GM23338 (cell line): ENCODE data around the gene TIMP4. TPM values are rescaled to one million over a fixed set of nuclear protein-coding genes. Genes with fewer than 3 reads are reported as not detected.

Experiments used
- ATAC-seq: fragments of 200-7000 bp; cut with Tn5 transposase; 3 replicates; pipeline ENCODE4 v1.9.1; 2020
- DNase-seq: peaks from one replicate; pipeline ENCODE4 v3.0.0-alpha.2; 2015; ENCODE audit warnings: low spot score
- H2AFZ ChIP-seq: fragments of 200-600 bp; sonication (generic); 2 replicates; pipeline ENCODE4 v1.8.0; 2016; ENCODE audit warnings: antibody characterized with exemption, mild to moderate bottlenecking, moderate library complexity
- H3F3A ChIP-seq: fragments of 200-600 bp; sonication (generic); replicated peaks from 2 replicates; pipeline ENCODE4 v1.8.0; 2017; ENCODE audit warnings: antibody characterized with exemption, mixed run types, low read depth
- H3K27ac ChIP-seq: fragments of 200-600 bp; sonication (generic); 2 replicates; pipeline ENCODE4 v1.6.1; 2016; ENCODE audit warnings: low read depth
- H3K27me3 ChIP-seq: fragments of 200-600 bp; sonication (generic); 2 replicates; pipeline ENCODE4 v1.8.0; 2016; ENCODE audit warnings: mild to moderate bottlenecking, mixed run types, moderate library complexity; ENCODE audit not compliant: insufficient read depth
- H3K36me3 ChIP-seq: fragments of 200-600 bp; sonication (generic); 2 replicates; pipeline ENCODE4 v1.8.0; 2016; ENCODE audit warnings: mild to moderate bottlenecking; ENCODE audit not compliant: insufficient read depth
- H3K4me1 ChIP-seq: fragments of 200-600 bp; sonication (generic); 2 replicates; pipeline ENCODE4 v1.8.0; 2016; ENCODE audit warnings: mild to moderate bottlenecking, moderate library complexity; ENCODE audit not compliant: insufficient read depth
- H3K4me2 ChIP-seq: fragments of 200-600 bp; sonication (generic); 2 replicates; pipeline ENCODE4 v1.7.1; 2017; ENCODE audit warnings: mixed run types
- H3K4me3 ChIP-seq: fragments of 200-600 bp; sonication (generic); 2 replicates; pipeline ENCODE4 v1.6.1; 2016; ENCODE audit warnings: mixed run types
- H3K79me2 ChIP-seq: fragments of 200-600 bp; sonication (generic); replicated peaks from 2 replicates; pipeline ENCODE4 v1.8.0; 2017; ENCODE audit warnings: mild to moderate bottlenecking; ENCODE audit not compliant: insufficient read depth
- H3K9me2 ChIP-seq: fragments of 200-600 bp; sonication (generic); 2 replicates; pipeline ENCODE4 v1.8.0; 2017; ENCODE audit not compliant: insufficient read depth
- H4K20me1 ChIP-seq: fragments of 200-600 bp; sonication (generic); replicated peaks from 2 replicates; pipeline ENCODE4 v1.8.0; 2017; ENCODE audit warnings: mild to moderate bottlenecking; ENCODE audit not compliant: insufficient read depth
- H3K27ac Mint-ChIP-seq: 2 replicates; pipeline ENCODE4 v1.8.0; 2020; ENCODE audit warnings: inconsistent platforms, mild to moderate bottlenecking, moderate library complexity, mixed read lengths
- H3K27me3 Mint-ChIP-seq: 3 replicates; pipeline ENCODE4 v1.8.0; 2022; ENCODE audit warnings: low read depth, mild to moderate bottlenecking, moderate library complexity, mixed read lengths, inconsistent platforms; ENCODE audit not compliant: insufficient read depth, poor library complexity
- H3K36me3 Mint-ChIP-seq: 3 replicates; pipeline ENCODE4 v1.8.0; 2021; ENCODE audit warnings: low read depth, mild to moderate bottlenecking, inconsistent platforms, moderate library complexity, mixed read lengths
- H3K4me1 Mint-ChIP-seq: 3 replicates; pipeline ENCODE4 v1.8.0; 2020; ENCODE audit warnings: mild to moderate bottlenecking, inconsistent platforms, mixed read lengths
- H3K4me3 Mint-ChIP-seq: 3 replicates; pipeline ENCODE4 v1.8.0; 2021; ENCODE audit warnings: moderate library complexity, mild to moderate bottlenecking, inconsistent platforms, mixed read lengths
- H3K9me3 Mint-ChIP-seq: 3 replicates; pipeline ENCODE4 v1.8.0; 2020; ENCODE audit warnings: moderate library complexity, mild to moderate bottlenecking, inconsistent platforms, mixed read lengths
- CREB1 ChIP-seq: fragments of 250-450 bp; sonication (Bioruptor Pico); IDR thresholded peaks from 2 replicates; pipeline ENCODE4 v1.5.0; 2020; ENCODE audit warnings: low read depth, mild to moderate bottlenecking, moderate library complexity
- CTCF ChIP-seq, 2 experiments: fragments of 200-600 bp in 1 of 2; sonication (generic) in 1 of 2; conservative IDR thresholded peaks; 2 replicates each; pipeline versions ENCODE4 v1.5.1 to v1.6.1; 2016 to 2017; ENCODE audit warnings: antibody characterized with exemption in 2 of 2, low read depth in 2 of 2, mild to moderate bottlenecking in 2 of 2, moderate library complexity in 1 of 2
- ETS1 ChIP-seq: IDR thresholded peaks from 2 replicates; pipeline ENCODE4 v1.6.1; 2016; ENCODE audit warnings: antibody characterized with exemption
- EZH2 ChIP-seq: fragments of 200-600 bp; sonication (generic); IDR thresholded peaks from one replicate; pipeline ENCODE4 v1.8.0; 2017; ENCODE audit warnings: antibody characterized with exemption, mild to moderate bottlenecking, low read depth; ENCODE audit not compliant: unreplicated experiment
- EZH2phosphoT487 ChIP-seq: fragments of 200-600 bp; sonication (generic); IDR thresholded peaks from one replicate; pipeline ENCODE4 v1.8.1; 2018; ENCODE audit warnings: antibody characterized with exemption; ENCODE audit not compliant: unreplicated experiment
- JUNB ChIP-seq: IDR thresholded peaks from one replicate; pipeline ENCODE4 v1.6.1; 2016; ENCODE audit warnings: antibody characterized with exemption; ENCODE audit not compliant: unreplicated experiment
- NANOG ChIP-seq: IDR thresholded peaks from 2 replicates; pipeline ENCODE4 v1.6.1; 2016; ENCODE audit warnings: antibody characterized with exemption, borderline replicate concordance
- POLR2AphosphoS5 ChIP-seq: IDR thresholded peaks from 2 replicates; pipeline ENCODE4 v1.6.1; 2016; ENCODE audit warnings: antibody characterized with exemption, low read depth
- REST ChIP-seq: IDR thresholded peaks from one replicate; pipeline ENCODE4 v1.6.1; 2018; ENCODE audit warnings: antibody characterized with exemption; ENCODE audit not compliant: unreplicated experiment
- STAT1 ChIP-seq: IDR thresholded peaks from one replicate; pipeline ENCODE4 v1.6.1; 2016; ENCODE audit warnings: antibody characterized with exemption; ENCODE audit not compliant: unreplicated experiment
- ZNF331 ChIP-seq: fragments of 250-450 bp; sonication (Bioruptor Pico); IDR thresholded peaks from 2 replicates; pipeline ENCODE4 v1.5.0; 2020; ENCODE audit warnings: low read depth, mild to moderate bottlenecking, moderate library complexity
- ZNF462 ChIP-seq: fragments of 250-450 bp; sonication (Bioruptor Pico); IDR thresholded peaks from 2 replicates; pipeline ENCODE4 v1.5.0; 2020; ENCODE audit warnings: mild to moderate bottlenecking, moderate library complexity
- polyA plus RNA-seq: library from polyadenylated mRNA; unstranded; fragments of >200 nt; fragmentation: Nextera tagmentation; extraction: Ambion mirVana; gene quantifications from 2 replicates; pipeline ENCODE4 v1.2.1, GENCODE V29; 2016
- total RNA-seq: library from RNA; depleted of rRNA; stranded (reverse); fragments of >200 nt; shearing (Covaris generic); gene quantifications from 2 replicates; pipeline ENCODE4 v1.2.3, GENCODE V29; 2014

The TIMP4 gene
- total and polyA plus RNA-seq, 2 experiments from 2014 or later, result 6.7 to 11.1 TPM

GRCh38 chr3:12184541-12184940 lies 25.8 kb upstream of the TIMP4 start (continued):
- TF ChIP-seq REST, result no peak

GRCh38 chr3:12182687-12183441 lies 24.2 kb upstream of the TIMP4 start:
- Mint-ChIP-seq H3K27ac (no peak overlapping the region), H3K36me3 (no peaks in the 10 kb centered on the region), H3K4me1 (peaks cover 3% of the 10 kb centered on the region; the same call in 2 of the 3 replicates), H3K4me3 (no peak overlapping the region), H3K27me3 (peaks cover 5% of the 10 kb centered on the region), H3K9me3 (no peaks in the 10 kb centered on the region)
- H3F3A ChIP-seq, result no peaks in the 10 kb centered on the region
- DNase-seq (no peak), ATAC-seq (no peak)
- no peak overlapping the region for H3K4me3 ChIP-seq
- no peaks in the 10 kb centered on the region for H3K4me1 ChIP-seq
- no peaks in the 10 kb centered on the region for H3K36me3 ChIP-seq
- H2AFZ ChIP-seq, result no peak overlapping the region
- no peaks in the 10 kb centered on the region for H3K79me2 ChIP-seq
- H4K20me1 ChIP-seq, result no peaks in the 10 kb centered on the region; the same call in 1 of the 2 replicates
- H3K4me2 ChIP-seq, result no peak overlapping the region
- no peaks in the 10 kb centered on the region for H3K27me3 ChIP-seq
- H3K9me2 ChIP-seq, result no peaks in the 10 kb centered on the region
- H3K27ac ChIP-seq, result no peak overlapping the region
- no peak for TF ChIP-seq NANOG
- no peak for TF ChIP-seq CTCF (conservative IDR thresholded peaks at IDR 0.05; ENCODE audit: low read depth in 2 of 2)
- no peak for TF ChIP-seq ZNF331 (CRISPR knock-in tag)
- TF ChIP-seq POLR2AphosphoS5, result no peak
- TF ChIP-seq STAT1, result no peak
- TF ChIP-seq JUNB, result no peak
- TF ChIP-seq EZH2phosphoT487, result no peak
- TF ChIP-seq ETS1, result no peak
- no peak for TF ChIP-seq ZNF462 (CRISPR knock-in tag)
- TF ChIP-seq EZH2, result no peak
- no peak for TF ChIP-seq CREB1 (CRISPR knock-in tag)
